GM23338 (cell line): Measurements from ENCODE around the gene STN1.

Source experiments
- POLR2AphosphoS5 ChIP-seq: IDR thresholded peaks from 2 replicates; pipeline ENCODE4 v1.6.1; 2016; ENCODE audit warnings: antibody characterized with exemption, low read depth
- TF ChIP-seq, protein P1 (sequence below), 2 experiments: fragments of 200-600 bp in 1 of 2; sonication (generic) in 1 of 2; conservative IDR thresholded peaks; 2 replicates each; pipeline versions ENCODE4 v1.5.1 to v1.6.1; 2016 to 2017; ENCODE audit warnings: antibody characterized with exemption in 2 of 2, low read depth in 2 of 2, mild to moderate bottlenecking in 2 of 2, moderate library complexity in 1 of 2

DNA sequence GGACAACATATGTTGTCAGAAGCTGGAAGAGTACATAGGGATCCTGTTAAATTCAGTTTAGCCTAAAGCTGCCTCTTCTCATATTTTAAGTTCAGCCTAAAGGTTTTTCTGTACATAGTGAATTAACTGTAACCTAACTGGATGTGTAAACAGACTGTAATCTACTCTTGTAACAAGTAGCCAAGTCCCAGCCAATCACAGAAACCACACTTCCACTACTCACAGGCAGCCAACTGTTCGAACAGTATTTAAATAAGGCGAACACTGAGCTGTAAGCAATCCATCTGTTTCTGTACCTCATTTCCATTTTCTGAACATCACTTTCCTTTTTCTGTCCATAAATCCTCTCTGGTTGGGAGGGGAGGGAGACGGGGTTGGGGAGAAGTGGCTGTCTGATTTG, 15.0 kb upstream of the STN1 start:
- TF ChIP-seq, protein P1, sequence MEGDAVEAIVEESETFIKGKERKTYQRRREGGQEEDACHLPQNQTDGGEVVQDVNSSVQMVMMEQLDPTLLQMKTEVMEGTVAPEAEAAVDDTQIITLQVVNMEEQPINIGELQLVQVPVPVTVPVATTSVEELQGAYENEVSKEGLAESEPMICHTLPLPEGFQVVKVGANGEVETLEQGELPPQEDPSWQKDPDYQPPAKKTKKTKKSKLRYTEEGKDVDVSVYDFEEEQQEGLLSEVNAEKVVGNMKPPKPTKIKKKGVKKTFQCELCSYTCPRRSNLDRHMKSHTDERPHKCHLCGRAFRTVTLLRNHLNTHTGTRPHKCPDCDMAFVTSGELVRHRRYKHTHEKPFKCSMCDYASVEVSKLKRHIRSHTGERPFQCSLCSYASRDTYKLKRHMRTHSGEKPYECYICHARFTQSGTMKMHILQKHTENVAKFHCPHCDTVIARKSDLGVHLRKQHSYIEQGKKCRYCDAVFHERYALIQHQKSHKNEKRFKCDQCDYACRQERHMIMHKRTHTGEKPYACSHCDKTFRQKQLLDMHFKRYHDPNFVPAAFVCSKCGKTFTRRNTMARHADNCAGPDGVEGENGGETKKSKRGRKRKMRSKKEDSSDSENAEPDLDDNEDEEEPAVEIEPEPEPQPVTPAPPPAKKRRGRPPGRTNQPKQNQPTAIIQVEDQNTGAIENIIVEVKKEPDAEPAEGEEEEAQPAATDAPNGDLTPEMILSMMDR (conservative IDR thresholded peaks at IDR 0.05; ENCODE audit: low read depth in 2 of 2): no peak
- no peak for TF ChIP-seq POLR2AphosphoS5
